Left hindlimb (tissue), 1 donor: Measurements from ENCODE around the gene C1QTNF12.

ENCODE experiments used
- DNase-seq: peaks from one replicate; pipeline ENCODE4 v3.0.0-alpha.2; 2018

The C1QTNF12 gene

GRCh38 chr1:1281533-1282321, 35.2 kb upstream of the C1QTNF12 start:
- no peak for DNase-seq

- DNase-seq, result no peak
These were observed 34.4 kb upstream of the C1QTNF12 start for GRCh38 chr1:1280782-1281481.

- DNase-seq, result no peak
These were observed 32.5 kb upstream of the C1QTNF12 start for GRCh38 chr1:1279028-1279427.

- DNase-seq, result no peak
These were observed 32.1 kb upstream of the C1QTNF12 start for GRCh38 chr1:1278620-1279019.

- DNase-seq, result no peak
These were observed 29.3 kb upstream of the C1QTNF12 start for GRCh38 chr1:1275836-1276235.

- no peak for DNase-seq
These were observed 28.5 kb upstream of the C1QTNF12 start for GRCh38 chr1:1274931-1275431.

- no peak for DNase-seq
These were observed 27.9 kb upstream of the C1QTNF12 start for GRCh38 chr1:1274299-1274930.

- DNase-seq, result peak; percentile 95
These were observed 27.2 kb upstream of the C1QTNF12 start, which contains the start of gene UBE2J2 for GRCh38 chr1:1273512-1274298. Gene UBE2J2 (minus strand): TSS chr1:1273854. CDS start chr1:1267992, 5,862 bp downstream.

GRCh38 chr1:1273209-1273511, 26.6 kb upstream of the C1QTNF12 start:
- no peak for DNase-seq

GRCh38 chr1:1272341-1273208, 26.1 kb upstream of the C1QTNF12 start:
- no peak for DNase-seq

- DNase-seq, result no peak
These were observed 24.3 kb upstream of the C1QTNF12 start for GRCh38 chr1:1270813-1271212.

- DNase-seq, result no peak
These were observed 21.8 kb upstream of the C1QTNF12 start for GRCh38 chr1:1268284-1268682.

GRCh38 chr1:1267488-1268283, 21.2 kb upstream of the C1QTNF12 start:
- DNase-seq, result no peak

GRCh38 chr1:1264868-1265272, 18.3 kb upstream of the C1QTNF12 start:
- no peak for DNase-seq

GRCh38 chr1:1264026-1264425, 17.5 kb upstream of the C1QTNF12 start:
- DNase-seq, result no peak

- DNase-seq, result no peak
These were observed 16.2 kb upstream of the C1QTNF12 start for GRCh38 chr1:1262758-1263157.

GRCh38 chr1:1262071-1262470, 15.5 kb upstream of the C1QTNF12 start:
- DNase-seq, result no peak

- DNase-seq, result no peak
These were observed 14.5 kb upstream of the C1QTNF12 start for GRCh38 chr1:1260843-1261560.

GRCh38 chr1:1259951-1260600, 13.6 kb upstream of the C1QTNF12 start:
- DNase-seq, result no peak

GRCh38 chr1:1259540-1259939, 13.0 kb upstream of the C1QTNF12 start:
- no peak for DNase-seq
